GM12875 (cell line): ENCODE measurements around the gene CARD14.

ENCODE experiments used
- H3K4me3 ChIP-seq: one replicate; pipeline ENCODE4 v1.5.1; 2011; ENCODE audit warnings: low read depth, low read length, control low read depth
- CTCF ChIP-seq: IDR thresholded peaks from 2 replicates; pipeline ENCODE4 v1.5.1; 2011; ENCODE audit warnings: low read depth, mild to moderate bottlenecking, control low read depth, inconsistent platforms, low read length, moderate library complexity, borderline replicate concordance; ENCODE audit not compliant: insufficient read depth

The CARD14 gene

DNA sequence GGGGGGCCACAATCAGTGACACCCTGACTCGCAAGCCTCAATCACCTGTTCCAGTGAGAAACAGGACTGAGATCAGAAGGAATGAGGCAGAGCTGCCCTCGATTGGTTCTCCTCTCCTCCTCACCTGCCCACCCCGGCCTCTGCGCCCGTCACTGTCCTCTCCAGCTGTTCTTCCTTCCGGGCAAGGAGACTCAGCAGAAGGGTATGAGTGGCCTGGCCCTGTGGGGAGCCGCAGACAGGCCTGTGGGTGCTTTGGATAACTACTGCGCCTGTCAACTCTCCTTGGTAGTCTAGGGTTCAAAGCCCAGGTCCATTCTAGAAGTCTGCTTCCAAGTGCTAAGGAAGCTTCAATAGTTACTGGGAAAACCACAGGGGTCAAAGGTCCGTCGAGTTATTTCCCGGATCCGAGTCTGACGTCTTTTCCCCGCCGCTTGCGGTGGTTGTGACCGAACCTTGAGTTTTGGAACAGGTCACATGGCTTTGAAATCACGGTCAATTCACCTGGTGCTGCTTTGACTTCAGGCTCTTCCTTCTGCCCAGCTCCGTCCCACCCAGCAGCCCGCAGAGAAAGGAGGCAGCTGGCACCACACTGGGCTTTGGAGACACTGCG is 8.3 kb downstream of the CARD14 start:
- no peak for TF ChIP-seq CTCF
- H3K4me3 ChIP-seq, result no peak overlapping the region

- no peak for TF ChIP-seq CTCF
Measured at GRCh38 chr17:80180192-80180591, 10.4 kb downstream of the CARD14 start.

GRCh38 chr17:80181431-80181830 is 11.6 kb downstream of the CARD14 start:
- H3K4me3 ChIP-seq, result no peak overlapping the region
- TF ChIP-seq CTCF, result no peak

More at GRCh38 chr17:80180192-80180591, 10.4 kb downstream of the CARD14 start:
- no peak overlapping the region for H3K4me3 ChIP-seq

DNA sequence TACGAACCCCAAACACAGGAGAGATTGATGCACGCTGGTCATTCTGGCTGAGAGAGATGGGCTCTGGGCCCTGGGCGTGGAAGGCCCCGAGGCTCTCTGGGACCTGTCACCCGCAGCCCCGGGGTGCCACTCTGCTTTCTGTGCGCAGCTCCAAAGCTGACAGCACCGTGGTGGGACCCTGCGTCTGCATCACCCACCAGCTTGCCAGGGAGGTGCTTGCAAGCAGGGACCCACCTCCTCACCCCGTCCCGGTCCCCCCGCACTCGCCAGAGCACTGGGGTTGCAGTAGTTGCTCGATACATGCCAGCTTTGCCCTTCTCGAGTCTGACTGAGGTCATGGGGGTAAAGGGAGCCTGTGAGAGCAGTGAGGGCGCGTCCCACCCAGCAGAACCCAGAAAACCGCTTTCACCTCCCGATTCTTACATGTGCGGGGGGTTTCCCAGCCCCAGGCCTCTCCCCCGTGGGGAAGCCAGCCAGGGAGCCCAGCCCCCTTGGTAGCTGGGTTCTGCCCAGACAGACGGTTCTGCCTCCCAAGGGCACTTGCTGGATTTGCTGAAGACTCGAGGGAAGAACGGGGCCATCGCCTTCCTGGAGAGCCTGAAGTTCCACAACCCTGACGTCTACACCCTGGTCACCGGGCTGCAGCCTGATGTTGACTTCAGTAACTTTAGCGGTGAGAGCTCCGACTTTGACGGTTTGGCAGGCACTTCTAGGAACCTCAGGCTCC is 12.5 kb downstream of the CARD14 start:
- TF ChIP-seq CTCF, result no peak
- H3K4me3 ChIP-seq, result no peak overlapping the region

DNA sequence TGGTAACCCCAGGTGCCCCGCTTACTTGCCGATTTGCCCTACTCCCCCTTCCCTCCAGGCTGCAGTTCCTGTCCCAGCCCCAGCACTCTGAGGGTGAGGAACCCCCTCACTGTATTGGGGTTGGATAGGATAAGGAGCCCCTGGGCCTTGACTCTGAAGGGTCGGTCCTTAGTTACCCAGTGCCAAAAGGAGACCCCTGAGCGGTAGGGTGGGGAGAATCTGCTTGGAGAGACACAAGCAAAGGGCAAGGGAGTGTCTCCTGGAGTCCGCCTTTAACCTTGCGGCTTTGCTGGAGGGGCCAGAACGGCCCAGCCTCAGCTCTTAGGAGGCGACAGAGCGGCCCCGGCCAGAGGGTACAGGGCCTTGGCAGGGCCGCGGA is 13.0 kb downstream of the CARD14 start:
- H3K4me3 ChIP-seq, result no peak overlapping the region
- no peak for TF ChIP-seq CTCF

GRCh38 chr17:80183581-80184422 is 14.0 kb downstream of the CARD14 start:
- H3K4me3 ChIP-seq, result no peak overlapping the region
- TF ChIP-seq CTCF, result no peak
